LoVo (cell line): ENCODE data around the gene TTC28.
"Not testable (repeated sequence)": the region's sequence is repeated elsewhere in the genome, so short reads cannot be mapped to it uniquely, and the experiment has no call there.

Experiments used
- DNase-seq: peaks from one replicate; pipeline ENCODE4 v3.0.0-alpha.2; 2016; ENCODE audit warnings: low spot score

Gene TTC28

GRCh38 chr22:28679611-28680287, at the start of gene TTC28:
Gene TTC28, minus strand, starts transcription at chr22:28679840. Its CDS starts 117 bp downstream, at chr22:28679723.
- DNase-seq: not testable (repeated sequence)

- DNase-seq: no peak
Observed at GRCh38 chr22:28728621-28729313, 49.1 kb upstream of the TTC28 start.

DNA sequence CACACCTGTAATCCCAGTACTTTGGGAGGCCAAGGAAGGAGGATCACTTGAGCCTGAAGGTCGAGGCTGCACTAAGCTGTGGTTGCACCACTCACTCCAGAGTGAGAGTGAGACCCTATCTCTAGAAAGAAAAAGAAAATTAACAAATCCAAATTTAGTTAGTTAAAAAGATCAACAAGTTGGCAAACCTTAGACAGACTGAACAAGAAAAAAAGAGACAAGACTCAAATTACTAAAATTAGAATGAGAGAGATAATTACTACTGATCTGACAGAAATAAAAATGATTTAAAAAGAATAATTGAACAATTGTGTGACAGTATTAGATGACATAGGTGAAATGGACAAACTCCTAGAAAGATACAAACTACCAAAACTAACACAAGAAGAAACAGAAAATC, 48.4 kb upstream of the TTC28 start:
- DNase-seq: no peak

DNA sequence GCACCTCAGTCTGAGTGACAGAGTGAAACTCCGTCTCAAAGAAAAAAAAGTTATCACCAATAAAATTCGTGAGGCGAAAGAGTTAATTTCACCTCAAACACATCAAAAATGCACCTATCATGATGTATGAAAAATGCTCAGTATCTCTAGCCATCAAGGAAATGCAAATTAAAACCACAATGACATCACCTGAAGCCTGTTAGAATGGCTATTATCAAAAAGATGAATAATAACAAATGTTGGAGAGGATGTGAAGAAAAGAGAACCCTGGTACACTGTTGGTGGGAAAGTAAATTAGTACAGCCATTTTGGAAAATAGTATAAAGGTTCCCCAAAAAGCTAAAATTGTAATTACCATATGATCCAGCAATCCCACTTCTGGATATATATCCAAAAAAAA, 38.4 kb upstream of the TTC28 start:
- DNase-seq: no peak

DNA sequence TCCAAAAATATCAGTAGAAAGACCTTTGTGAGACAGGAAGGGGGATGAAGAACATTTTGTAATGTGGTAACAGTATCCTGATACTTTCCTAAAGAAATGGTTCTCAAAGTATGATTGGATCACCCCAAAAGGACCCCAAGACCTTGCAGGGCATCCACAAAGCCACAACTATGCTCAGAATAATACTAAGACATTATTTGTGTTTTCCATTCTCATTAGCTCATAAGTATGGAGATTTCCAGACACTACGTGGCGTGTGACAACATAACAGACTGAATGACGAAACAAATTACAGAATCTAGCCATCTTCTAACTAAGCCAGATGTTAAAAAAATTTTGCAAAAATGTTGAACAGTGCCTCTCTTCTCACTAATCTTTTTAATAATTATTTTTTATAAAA, 37.0 kb upstream of the TTC28 start:
- DNase-seq: no peak

DNA sequence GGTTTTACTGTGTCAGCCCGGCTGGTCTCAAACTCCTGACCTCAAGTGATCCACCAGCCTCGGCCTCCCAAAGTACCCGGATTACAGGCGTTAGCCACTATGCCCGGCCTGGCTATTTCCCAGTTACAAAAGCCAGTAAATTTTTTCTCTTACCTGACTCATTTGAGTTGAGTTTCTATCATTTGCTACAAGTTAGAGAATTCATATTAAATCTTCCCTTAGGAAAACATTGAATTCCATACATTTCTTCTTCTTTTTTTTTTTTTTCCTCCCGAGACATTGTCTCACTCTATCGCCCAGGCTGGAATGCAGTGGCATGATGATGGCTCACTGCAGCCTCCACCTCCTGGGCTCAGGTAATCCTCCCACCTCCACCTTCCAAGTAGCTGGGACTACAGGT, 36.0 kb upstream of the TTC28 start:
- no peak for DNase-seq

DNA sequence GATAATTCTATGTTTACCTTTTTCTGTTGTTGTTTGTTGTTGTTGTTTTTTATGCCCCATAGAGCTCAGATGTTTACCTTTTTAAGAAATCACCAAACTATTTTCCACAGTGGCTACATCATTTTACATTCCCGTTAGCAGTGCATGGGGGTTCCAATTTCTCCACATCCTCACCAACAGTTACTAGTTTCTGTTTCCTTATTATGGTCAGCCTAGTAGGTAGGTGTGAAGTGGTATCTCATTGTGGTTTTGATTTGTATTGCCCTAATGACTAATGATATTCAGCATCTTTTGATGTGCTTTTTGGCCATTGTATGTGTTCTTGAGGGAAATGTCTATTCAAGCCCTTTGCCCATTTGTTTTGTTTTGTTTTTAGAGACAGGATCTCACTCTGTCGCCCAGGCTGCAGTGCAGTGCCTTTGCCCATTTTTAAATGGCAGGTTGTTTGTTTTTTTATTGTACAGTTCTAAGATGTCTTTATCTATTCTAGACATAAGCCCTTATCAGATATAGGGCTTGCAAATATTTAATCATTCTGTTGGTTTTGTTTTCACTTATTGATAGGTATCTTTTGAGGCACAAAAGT, 34.5 kb upstream of the TTC28 start:
- no peak for DNase-seq

GRCh38 chr22:28711820-28712777, 32.5 kb upstream of the TTC28 start:
- DNase-seq: peak; percentile 19

DNA sequence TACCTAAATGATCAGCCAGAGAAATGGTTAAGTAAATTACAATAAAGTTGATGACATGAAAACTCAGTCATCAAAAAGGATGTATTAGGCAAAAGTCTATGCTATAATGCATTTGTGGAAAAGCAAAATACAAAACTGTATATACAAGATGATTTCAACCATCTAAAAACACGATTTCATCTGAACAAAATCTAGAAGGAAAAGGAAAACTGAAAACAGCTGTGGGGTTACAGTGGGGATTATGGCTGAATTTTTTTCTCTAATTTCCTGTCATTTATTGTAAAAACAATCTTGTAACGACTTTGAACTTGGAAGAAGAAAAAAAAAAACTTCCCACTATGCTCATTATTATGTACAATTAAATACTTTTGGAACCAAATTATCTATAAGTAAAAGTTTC, 31.7 kb upstream of the TTC28 start:
- DNase-seq: no peak

DNA sequence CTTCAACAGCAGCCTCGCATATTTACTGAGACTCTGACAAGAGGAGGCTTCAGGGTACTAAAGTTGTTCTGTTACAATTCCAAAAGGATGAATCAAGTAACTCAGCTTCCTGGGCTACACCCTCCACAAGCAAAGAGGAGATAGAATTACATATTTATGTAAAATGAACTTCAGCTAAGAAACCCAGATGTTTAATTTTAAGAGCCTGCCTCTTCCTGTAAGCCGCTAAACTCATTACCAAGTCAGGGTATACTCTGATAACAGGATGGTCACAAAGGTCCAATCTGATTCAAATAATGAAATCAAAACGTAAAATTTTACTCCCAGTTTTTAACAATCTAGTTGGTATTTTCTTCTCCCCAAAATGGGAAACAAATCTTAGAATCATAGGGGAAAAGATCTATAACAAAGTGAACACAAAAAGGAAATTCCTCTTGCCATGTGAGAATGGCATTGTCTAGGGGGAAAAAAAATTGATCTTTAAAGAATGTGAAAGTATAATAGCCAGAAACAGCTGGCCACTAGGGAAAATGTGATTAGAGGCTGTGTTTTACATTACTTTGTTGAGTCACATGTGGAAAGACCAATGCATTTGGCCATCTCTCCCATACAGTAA, 31.0 kb upstream of the TTC28 start:
- no peak for DNase-seq

- DNase-seq: no peak
Observed at GRCh38 chr22:28710107-28710506, 30.5 kb upstream of the TTC28 start.

GRCh38 chr22:28706845-28707244, 27.2 kb upstream of the TTC28 start:
- no peak for DNase-seq

GRCh38 chr22:28703436-28703835, 23.8 kb upstream of the TTC28 start:
- no peak for DNase-seq

DNA sequence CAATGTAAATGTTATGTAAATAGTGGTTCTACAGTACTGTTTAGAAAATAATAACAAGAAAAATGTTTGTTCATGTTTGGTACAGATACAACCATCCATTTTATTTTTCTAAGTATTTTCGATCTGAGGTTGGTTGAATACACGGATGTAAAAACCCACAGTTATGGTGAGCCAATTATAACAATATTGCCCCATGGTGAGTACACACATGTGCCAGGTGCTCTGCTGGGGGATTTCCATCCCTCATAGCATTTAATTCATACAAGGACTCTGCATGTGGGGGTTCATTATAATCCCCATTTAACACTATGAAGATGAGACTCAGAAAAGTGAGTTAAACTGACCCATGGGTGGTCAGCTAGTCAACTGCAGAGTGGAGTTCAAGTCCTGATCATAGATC, 23.3 kb upstream of the TTC28 start:
- DNase-seq: no peak

DNA sequence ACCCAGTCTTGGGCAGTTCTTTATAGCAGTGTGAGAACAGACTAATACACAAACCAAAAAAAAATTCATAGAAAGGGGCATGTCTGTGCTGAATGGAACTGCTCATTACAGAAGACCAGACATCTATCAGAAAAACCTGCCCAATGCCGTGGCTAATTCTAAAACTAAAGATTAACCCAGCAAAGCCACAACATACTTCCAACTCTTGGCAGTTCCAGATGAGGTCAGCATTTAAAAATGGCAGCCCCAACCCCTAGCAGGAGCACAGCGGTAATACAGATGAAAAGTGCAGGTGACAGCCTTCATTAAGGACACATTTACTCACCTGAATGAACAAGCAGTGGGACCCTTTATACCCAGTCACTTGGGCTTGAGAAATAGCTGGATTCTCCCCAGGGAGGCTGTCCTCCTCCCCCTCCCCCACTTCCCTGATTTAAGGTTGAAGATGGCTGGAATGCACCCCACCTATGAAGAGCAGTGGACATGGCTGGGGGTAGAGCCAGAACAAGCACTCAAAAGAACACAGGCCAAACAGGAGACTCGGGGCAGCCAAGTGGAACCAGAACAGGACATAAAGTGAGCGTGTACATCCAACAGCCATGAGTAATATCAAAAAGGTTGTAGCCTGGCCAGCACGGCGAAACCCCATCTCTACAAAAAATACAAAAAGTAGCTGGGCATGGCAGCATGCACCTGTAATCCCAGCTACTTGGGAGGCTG, 13.6 kb upstream of the TTC28 start:
- not testable (repeated sequence) for DNase-seq

DNA sequence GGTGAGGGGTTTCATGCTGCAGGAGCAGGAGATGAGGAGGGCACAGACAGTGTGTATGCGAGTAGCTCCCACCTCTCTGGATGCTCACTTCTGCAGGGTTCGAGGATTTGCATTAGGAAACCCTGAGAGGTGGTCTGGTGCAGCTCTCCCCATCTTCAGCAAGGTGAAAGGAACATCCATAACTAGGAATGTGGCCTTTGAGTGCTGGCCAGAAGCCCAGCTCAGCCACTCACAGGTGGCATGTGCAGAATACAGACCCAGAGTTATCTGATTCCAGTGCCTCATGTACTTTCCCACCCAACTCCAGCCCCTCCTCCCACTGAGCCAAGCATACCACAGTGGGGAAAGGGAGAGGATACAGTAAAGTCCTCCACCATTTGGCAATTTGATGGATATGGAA, 10.2 kb upstream of the TTC28 start:
- DNase-seq: not testable (repeated sequence)

DNA sequence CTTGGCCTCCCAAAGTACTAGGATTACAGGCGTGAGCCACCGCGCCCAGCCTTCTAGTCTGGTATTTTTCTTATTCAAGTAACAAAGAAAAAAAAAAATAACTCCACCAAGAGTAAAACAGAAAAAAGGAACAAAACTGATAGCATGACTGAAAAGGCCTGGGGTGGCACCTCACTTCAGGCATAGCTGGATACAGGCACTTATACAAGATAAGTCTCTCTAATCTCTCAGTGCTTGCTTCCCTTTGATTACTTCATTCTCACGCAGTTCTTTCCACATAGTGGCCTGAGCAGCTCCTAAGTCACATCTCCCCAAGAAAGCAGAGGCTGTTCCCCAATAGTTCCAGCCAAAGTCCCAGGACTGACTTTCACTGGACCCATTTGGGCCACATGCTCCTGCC, 3.3 kb upstream of the TTC28 start:
- DNase-seq: not testable (repeated sequence)

- not testable (repeated sequence) for DNase-seq
Observed at GRCh38 chr22:28680813-28681490, 1.3 kb upstream of the TTC28 start.

DNA sequence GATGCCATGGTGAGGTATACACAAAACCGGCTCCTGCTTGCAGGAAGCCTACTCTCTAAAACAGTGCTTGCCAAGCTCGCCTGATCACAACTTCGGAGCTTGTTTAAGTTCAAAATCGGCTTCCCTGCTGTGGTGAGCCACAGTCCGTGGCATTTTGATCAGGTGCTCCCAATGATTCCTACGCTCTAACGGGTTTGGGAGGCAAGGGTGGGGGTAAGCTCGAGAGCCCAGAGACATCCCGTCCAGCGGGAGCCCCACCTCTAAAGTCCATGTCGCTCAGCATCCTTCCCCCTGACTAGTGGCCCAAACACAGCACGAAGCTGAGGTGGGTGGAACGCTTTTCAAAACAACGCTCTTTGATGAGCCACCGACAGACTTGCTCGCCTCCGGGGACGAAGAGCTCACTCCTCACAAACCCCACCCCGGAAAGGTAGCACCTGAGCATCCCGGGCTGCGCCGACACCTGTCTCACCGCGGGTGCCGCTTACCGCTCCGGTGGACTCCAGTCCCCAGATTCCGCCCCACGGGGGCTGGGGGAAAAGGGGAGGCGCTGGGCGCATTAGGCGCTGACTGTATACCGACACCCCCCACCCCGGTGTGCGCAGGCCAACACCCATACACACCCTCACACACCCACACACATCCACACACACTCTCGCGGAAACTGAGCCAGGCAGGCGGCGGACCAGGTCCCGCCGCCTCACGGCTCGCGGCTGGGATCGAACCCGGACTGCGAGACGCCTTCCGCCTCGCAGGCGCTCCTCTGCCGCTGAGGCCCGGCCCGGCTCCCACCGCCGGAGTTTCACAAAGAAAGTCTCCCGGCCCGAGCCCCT, 646 bp downstream of the TTC28 start:
- not testable (repeated sequence) for DNase-seq

DNA sequence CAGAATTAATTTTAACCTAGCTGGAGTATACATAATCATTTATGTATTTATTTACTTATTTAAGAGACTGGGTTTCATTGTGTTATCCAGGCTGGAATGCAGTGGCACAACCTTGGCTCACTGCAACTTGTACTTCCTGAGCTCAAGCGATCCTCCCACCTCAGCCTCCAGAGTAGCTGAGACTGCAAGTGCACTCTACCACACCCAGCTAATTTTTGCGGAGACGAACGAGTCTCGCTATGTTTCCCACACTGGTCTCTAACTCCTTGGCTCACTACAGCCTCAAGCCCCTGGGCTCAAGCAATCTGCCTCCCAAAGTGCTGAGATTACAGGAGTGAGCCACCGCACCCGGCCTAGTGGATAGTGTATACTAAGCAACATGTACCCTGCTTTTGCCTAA, 1.5 kb downstream of the TTC28 start:
- not testable (repeated sequence) for DNase-seq
